Measurements from ENCODE around the gene RFLNA.

The RFLNA gene

GRCh38 chr12:124361074-124361970 is 66.4 kb downstream of the RFLNA start:
- no peak for DNase-seq (ENCODE audit: low spot score)

DNA sequence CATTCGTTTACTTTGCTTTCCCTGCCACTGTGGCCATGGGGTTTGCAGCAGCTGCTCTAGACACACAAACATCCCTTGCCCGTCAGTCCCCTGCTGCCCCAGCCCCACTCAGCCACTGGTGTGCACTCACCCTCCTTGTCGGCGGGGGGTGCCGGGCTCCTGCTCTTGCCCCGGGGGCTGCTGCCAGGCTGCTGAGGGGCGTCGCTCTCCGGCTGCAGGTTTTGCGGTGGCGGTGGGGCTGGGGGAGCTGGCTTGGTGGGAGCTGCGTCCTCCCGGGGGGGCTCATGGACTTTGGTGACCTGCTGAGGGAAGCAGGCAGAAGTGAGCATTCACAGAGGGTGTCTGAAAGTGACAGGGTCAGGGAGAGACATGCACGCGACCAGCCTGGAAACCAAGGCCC is 67.1 kb downstream of the RFLNA start:
- no peak for DNase-seq (ENCODE audit: low spot score)

DNA sequence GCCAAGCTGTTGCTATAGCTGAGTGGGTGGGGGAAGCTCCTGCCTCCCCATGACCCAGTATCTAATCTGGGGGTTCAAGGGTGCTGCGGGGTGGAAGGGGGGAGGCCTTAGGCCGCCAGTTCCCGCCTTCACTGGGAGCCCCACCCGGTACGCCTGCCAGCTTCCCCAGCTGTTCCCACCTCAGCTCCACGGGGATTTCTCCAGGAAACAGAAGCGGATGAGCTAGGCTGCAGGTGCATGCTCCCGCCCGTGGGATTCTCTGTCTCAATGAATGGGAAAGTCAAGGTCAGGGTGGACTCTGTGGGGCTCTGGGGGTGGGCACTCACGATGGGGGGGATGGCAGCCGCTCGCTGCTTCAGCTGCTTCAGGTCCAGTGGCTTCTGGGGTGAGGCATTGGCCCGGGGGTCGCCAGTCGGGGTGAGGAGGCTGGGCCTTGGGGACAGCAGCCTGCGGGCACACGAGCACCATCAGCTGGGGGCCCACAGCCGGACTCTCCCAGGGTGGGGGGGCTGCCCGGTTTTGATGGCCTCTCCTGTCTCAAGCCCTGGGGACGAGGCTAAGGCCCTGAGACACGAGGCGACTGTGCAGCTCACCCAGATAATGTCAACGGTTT is 68.6 kb downstream of the RFLNA start:
- DNase-seq (ENCODE audit: low spot score), result no peak

- no peak for DNase-seq (ENCODE audit: low spot score)
Observed at GRCh38 chr12:124364543-124364942, 69.7 kb downstream of the RFLNA start.
